Stimulated activated CD8-positive, alpha-beta memory T cell treated with anti-CD3 and anti-CD28 coated beads, Interleukin-15, amount 100 ng/mL, for 48 hours (primary cell): ENCODE results near the gene CTBP1.

Experiments used
- DNase-seq, 2 donors: peaks; one replicate each; pipeline ENCODE4 v3.0.0-alpha.2; 2020; ENCODE audit warnings: low read depth in 2 of 2

CTBP1 gene

DNA sequence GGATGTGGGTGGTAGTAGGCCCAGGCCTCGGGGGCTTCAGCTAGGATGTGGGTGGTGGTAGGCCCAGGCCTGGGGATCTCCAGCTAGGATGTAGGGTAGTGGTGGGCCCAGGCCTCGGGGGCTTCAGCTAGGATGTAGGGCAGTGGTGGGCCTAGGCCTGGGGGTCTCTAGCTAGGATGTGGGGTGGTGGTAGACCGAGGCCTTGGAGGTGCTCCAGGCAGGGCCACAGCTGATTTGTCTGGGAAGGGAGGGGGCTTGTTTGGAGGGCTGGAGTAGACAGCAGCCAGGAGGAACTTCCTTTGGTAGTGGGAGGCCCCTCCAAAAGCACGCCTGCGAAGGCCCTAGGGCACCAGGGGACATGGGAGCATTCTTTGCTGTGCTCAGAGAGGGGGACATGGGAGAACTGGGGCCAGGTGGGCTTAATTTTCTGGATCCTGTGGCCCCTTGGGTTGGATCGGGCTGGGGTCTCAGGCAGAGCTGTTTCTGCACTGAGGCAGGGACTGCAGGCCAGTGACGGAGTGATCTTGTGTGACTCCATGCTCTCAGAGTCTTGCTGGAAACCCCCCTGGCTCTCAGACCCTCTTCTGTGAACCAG, 73.2 kb downstream of the CTBP1 start:
- DNase-seq = no peak

- DNase-seq = no peak
These were observed 73.8 kb downstream of the CTBP1 start for GRCh38 chr4:1174941-1175634.

- DNase-seq = no peak
These were observed 75.8 kb downstream of the CTBP1 start for GRCh38 chr4:1172971-1173757.

GRCh38 chr4:1172228-1172851, 76.6 kb downstream of the CTBP1 start, which contains the start of gene SPON2:
SPON2 (minus strand) TSS chr4:1172583.
- no peak for DNase-seq

GRCh38 chr4:1171311-1172227, 77.4 kb downstream of the CTBP1 start:
- peak; percentile 25 for DNase-seq

GRCh38 chr4:1170976-1171310, 78.0 kb downstream of the CTBP1 start:
- no peak for DNase-seq

GRCh38 chr4:1170156-1170975, 78.6 kb downstream of the CTBP1 start:
- no peak for DNase-seq

DNA sequence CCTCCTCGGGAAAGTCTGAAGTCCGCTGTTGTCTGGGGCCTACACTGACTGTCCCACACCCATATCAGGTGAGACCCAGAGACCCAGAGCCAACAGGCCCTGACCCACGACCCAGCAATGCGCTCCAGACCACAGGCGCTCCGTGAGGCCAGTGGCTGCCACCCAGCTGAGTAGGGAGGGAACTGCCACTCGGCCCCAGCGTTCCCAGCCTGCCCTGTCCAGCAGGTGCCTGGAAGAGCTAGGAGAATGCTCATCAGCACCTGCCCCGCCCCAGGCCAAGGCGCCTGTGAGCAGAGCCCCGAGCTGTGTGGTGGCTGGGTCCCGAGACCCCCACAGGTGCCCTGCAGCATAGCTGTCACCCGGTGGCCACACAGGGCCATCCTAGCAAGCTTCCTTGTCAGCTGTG, 79.2 kb downstream of the CTBP1 start:
- no peak for DNase-seq

GRCh38 chr4:1169171-1169671, 79.7 kb downstream of the CTBP1 start:
- DNase-seq = no peak

GRCh38 chr4:1168191-1169101, 80.5 kb downstream of the CTBP1 start:
- no peak for DNase-seq

GRCh38 chr4:1167244-1167949, 81.5 kb downstream of the CTBP1 start:
- DNase-seq = peak; percentile 85 to 86

- no peak for DNase-seq
These were observed 82.3 kb downstream of the CTBP1 start for GRCh38 chr4:1166509-1167243.

DNA sequence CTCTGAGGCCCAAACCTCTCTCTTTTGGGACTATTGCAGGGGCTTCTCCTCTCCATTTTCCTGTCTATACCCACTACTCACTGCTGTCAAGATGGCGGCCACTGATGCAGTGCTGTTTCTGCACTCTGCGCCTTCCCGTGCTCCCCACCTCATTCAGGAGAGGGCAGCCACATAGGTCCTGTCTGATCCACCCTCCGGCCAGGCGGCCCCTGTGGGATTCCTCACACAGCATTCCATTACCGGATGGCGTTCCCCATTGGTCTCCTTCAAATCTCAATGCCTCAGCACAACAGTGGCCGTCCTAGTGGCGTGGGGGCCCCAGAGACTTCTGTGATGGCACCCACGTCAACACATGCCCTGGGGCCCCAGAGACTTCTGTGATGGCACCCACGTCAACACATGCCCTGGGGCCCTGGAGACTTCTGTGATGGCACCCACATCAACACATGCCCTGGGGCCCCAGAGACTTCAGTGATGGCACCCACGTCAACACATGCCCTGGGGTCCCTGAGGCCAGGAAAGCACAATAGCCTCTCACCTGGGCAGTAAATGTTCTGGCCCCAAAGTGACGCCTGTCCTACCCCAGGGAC, 83.9 kb downstream of the CTBP1 start:
- DNase-seq = no peak

DNA sequence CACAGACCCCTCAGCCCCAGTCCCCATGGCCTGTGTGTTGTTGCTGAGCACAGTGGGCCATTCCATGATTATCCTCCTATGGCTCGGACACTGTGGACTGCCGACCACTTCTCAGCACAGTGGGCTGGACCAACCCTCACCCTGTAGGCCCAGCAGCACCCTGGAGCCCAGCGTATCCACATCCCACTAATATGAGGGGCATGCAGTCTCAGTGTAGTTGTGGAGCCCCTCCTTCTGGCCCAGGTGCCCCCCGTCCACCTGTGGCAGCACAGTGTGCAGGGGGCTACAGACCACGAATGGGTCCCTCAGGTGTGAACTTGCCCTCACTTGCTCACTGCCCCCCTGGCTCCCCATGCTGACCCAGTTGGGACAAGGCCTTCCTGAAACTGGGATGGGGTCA, 84.5 kb downstream of the CTBP1 start:
- no peak for DNase-seq

DNA sequence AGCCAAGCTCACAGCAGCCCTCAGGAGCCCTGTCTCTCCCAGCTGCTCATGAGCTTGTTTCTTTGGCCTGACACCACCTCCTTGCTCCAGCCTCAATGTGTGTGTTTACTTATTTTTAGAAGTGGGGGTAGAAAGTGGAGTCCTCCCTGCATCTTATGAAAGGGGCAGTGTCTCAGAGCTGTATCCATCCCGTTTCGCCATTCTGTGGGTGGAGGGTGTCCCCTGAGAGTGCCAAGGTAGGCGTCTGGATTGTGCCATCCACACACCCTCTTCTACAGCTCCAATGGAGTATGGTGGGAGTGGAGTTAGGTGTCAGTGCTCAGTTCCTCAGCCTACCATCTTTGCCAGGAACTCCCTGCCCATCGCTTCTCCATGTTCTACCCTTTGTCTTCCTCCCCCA, 84.9 kb downstream of the CTBP1 start:
- no peak for DNase-seq
